NOMO-1 treated with DMSO at 0.1 percent for 48 hours (cell line): Measurements from ENCODE around the gene ACOT11.
"Not testable (repeated sequence)": the region's sequence is repeated elsewhere in the genome, so short reads cannot be mapped to it uniquely, and the experiment has no call there.

Experiments used
- DNase-seq: peaks from one replicate; lab custom pipeline; 2025; ENCODE audit not compliant: unreplicated experiment; lab: John Stamatoyannopoulos, UW

Gene ACOT11

GRCh38 chr1:54607821-54608565 lies 60.0 kb downstream of the ACOT11 start:
- DNase-seq: no peak

DNA sequence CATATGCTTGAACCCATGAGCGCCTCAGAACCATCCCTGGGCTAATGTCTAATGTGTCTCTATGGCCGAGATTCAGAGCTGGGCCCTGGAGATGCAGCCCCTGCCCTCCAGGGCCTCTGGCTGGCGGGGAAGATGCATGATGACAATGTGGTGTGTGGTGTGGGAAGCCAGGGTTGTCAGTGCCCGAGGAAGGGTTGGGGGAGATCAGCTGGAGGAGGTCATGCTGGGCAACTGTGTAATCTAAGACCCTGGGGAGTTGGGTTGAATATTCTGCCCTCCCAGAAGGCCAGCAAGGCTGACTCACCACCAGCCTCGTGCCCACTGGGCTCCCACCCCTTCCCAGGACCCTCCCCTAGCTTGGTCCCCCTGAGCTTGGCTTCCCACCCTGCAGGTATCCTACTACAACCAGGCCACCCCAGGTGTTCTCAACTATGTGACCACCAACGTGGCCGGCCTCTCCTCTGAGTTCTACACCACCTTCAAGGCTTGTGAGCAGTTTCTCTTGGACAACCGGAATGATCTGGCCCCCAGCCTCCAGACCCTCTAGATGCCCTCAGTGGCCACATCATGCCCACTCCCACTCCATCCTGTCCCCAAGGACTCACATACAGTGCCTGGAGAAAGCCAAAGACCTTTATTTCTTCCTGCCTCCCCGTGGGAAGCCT lies 60.7 kb downstream of the ACOT11 start:
- DNase-seq: no peak

GRCh38 chr1:54609301-54609921 lies 61.4 kb downstream of the ACOT11 start:
- no peak for DNase-seq

DNA sequence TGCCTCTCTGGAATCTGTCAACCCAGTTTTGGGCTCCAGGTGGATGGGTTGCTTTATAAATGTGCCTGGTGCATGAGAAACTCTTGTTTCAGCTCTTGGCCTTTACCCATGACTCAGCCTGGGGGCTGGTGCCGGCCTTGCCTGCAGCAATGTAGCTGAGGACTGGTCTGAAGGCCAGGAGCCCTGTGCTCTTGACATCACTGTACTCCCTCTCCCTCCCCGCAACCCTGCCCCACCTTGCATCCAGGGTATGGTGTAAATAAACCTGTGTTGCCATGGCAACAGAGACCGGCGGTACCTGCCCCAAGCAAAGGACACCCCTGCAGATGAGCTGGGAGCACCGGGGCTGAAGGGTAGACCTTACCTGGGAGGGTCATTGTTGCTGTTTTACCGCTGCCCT lies 62.0 kb downstream of the ACOT11 start:
- no peak for DNase-seq

- no peak for DNase-seq
These were observed 62.9 kb downstream of the ACOT11 start for GRCh38 chr1:54610601-54611580.

GRCh38 chr1:54611621-54612020 lies 63.6 kb downstream of the ACOT11 start:
- no peak for DNase-seq

GRCh38 chr1:54614024-54614423 lies 66.0 kb downstream of the ACOT11 start:
- no peak for DNase-seq

- no peak for DNase-seq
These were observed 66.5 kb downstream of the ACOT11 start for GRCh38 chr1:54614563-54614962.

GRCh38 chr1:54615531-54616279 lies 67.7 kb downstream of the ACOT11 start:
- DNase-seq: peak; percentile 43

DNA sequence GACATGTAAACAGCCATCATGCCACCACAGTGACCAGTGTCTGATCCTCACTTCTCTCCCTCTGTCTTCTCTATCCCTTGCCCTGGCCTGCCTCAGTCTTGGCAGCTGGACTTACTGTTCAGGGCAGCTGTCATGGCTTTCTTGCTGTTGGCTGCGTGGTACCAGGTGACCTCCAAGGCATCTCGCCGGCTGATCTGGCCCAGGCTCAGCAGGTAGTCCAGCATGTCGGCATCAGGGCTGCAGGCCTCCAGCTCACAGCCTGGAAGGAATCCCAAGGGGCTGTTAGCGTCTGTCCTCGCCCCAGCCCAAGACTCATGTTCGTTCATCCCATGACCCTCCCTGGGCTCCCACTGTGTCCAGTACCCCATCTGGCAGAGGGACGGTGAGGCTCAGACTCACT lies 71.7 kb downstream of the ACOT11 start:
- no peak for DNase-seq

- DNase-seq: no peak
These were observed 75.4 kb downstream of the ACOT11 start, which contains the start of gene FAM151A for GRCh38 chr1:54623216-54624007. Gene FAM151A (minus strand): TSS chr1:54623525. CDS start chr1:54623395, 130 bp downstream.

GRCh38 chr1:54624466-54625464 lies 76.7 kb downstream of the ACOT11 start:
- DNase-seq: no peak

- no peak for DNase-seq
These were observed 79.2 kb downstream of the ACOT11 start for GRCh38 chr1:54627196-54627595.

- DNase-seq: not testable (repeated sequence)
These were observed 87.8 kb downstream of the ACOT11 start for GRCh38 chr1:54635804-54636203.

DNA sequence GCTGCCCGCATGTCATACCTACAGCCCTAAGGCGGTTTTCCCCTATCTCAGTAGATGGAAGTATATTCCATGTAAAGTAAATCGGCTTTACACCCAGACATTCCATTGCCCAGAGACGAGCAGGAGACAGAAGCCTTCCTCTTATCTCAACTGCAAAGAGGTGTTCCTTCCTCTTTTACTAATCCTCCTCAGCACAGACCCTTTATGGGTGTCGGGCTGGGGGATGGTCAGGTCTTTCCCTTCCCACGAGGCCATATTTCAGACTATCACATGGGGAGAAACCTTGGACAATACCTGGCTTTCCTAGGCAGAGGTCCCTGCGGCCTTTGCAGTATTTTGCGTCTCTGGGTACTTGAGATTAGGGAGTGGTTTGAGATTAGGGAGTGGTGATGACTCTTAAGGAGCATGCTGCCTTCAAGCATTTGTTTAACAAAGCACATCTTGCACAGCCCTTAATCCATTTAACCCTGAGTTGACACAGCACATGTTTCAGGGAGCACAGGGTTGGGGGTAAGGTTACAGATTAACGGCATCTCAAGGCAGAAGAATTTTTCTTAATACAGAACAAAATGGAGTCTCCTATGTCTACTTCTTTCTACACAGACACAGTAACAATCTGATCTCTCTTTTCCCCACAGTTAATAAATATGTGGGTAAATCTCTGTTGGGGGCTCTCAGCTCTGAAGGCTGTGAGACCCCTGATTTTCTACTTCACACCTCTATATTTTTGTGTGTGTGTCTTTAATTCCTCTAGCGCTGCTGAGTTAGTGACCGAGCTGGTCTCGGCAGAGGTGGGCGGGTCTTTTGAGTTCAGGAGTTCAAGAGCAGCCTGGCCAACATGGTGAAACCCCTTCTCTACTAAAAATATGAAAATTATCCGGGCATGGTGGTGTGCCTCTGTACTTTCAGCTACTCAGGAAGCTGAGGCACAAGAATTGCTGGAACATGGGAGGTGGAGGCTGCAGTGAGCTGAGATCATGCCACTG lies 88.7 kb downstream of the ACOT11 start:
- DNase-seq: not testable (repeated sequence)

DNA sequence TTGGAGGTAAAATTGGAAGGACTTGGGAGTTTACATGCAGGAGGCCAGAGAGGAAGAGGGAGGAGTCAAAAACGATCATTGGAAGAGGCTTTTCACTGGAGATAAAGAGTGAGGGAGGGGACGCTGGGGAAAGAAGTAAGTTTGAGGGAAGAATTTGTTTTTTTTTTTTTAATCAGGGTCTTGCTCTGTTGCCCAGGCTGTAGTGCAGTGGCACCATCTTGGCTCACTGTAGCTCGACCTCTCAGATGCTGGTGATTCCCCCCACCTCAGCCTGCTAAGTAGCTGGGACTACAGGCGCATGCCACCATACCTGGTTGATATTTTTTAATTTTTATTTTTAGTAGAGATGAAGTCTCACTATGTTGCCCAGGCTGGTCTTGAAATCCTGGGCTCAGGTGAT lies 92.3 kb downstream of the ACOT11 start:
- DNase-seq: no peak
